SJSA1 (cell line): Measurements from ENCODE around the gene RASSF5. TPM values are rescaled to one million over a fixed set of nuclear protein-coding genes. Genes with fewer than 3 reads are reported as not detected.

ENCODE experiments used
- DNase-seq, 2 experiments: peaks; one replicate each; pipeline ENCODE4 v3.0.0-alpha.2; 2015 to 2020; ENCODE audit warnings: low spot score in 2 of 2, low read depth in 1 of 2
- H3K27ac ChIP-seq: fragments of 250-450 bp; sonication (Bioruptor Pico); 2 replicates; pipeline ENCODE4 v1.5.1; 2020; ENCODE audit warnings: mild to moderate bottlenecking, moderate library complexity
- H3K27me3 ChIP-seq: fragments of 250-450 bp; sonication (Bioruptor Pico); replicated peaks from 2 replicates; pipeline ENCODE4 v1.5.1; 2020; ENCODE audit warnings: mild to moderate bottlenecking, moderate library complexity
- H3K36me3 ChIP-seq: fragments of 250-450 bp; sonication (Bioruptor Pico); 2 replicates; pipeline ENCODE4 v1.5.1; 2020; ENCODE audit warnings: mild to moderate bottlenecking
- H3K4me1 ChIP-seq: fragments of 250-450 bp; sonication (Bioruptor Pico); replicated peaks from 2 replicates; pipeline ENCODE4 v1.6.1; 2021; ENCODE audit warnings: mild to moderate bottlenecking
- H3K4me3 ChIP-seq: fragments of 250-450 bp; sonication (Bioruptor Pico); 2 replicates; pipeline ENCODE4 v1.5.1; 2020; ENCODE audit warnings: mild to moderate bottlenecking
- H3K9me3 ChIP-seq: fragments of 250-450 bp; sonication (Bioruptor Pico); replicated peaks from 2 replicates; pipeline ENCODE4 v1.5.1; 2020; ENCODE audit warnings: mild to moderate bottlenecking
- total RNA-seq: library from RNA; depleted of rRNA; stranded (reverse); fragments of >200 nt; shearing (Covaris generic); gene quantifications from 2 replicates; pipeline ENCODE4 v1.2.3, GENCODE V29; 2014

Gene RASSF5
- total RNA-seq, 1 experiment from 2014 or later: 2.7 TPM

DNA sequence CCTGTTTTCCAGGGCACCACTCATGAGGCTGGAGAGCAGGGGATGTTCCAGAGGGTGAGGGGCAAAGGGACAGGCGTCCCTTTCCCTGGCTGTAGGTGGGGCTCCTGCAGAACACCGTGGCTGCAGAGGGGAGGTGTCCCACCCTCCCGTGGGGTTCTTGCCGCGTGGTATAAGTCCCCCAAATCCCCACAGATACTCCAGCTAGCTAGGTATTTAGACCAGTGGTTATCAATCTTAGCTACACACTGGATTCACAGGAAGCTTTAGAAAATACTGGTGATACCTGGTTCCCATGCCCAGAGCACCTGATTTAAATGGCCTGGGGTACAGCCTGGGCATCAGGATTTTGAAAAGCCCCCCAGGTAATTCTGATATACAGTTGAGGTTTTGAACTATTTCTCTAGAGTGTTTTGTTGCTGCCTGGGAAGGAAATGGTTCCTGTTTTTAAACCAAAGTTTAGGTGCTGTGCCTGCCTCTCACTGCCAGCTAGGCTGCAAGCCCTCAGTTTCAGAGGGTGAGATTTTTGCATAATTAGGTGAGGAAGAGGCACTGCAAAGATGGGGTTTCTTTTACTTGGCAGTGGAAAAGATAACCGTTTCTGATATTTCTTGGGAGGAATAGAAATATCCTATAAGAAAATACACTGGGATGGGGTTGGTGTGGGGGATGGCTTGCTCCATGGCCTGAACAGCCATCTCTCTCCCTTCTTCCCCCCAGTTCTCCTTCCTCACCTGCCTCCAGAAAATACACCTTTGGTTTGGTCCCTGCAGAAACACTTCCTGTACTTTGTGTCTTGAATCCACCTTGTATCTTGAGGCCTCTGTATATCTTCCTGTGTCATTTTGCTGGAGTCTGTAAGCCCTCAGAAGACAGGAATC is 51.7 kb downstream of the RASSF5 start:
- Histone ChIP-seq H3K27ac (no peak overlapping the region), H3K36me3 (no peaks in the 10 kb centered on the region), H3K4me3 (no peak overlapping the region), H3K9me3 (peaks cover 3% of the 10 kb centered on the region; the same call in 1 of the 2 replicates), H3K4me1 (peaks cover 14% of the 10 kb centered on the region), H3K27me3 (no peaks in the 10 kb centered on the region)
- DNase-seq: no peak

DNA sequence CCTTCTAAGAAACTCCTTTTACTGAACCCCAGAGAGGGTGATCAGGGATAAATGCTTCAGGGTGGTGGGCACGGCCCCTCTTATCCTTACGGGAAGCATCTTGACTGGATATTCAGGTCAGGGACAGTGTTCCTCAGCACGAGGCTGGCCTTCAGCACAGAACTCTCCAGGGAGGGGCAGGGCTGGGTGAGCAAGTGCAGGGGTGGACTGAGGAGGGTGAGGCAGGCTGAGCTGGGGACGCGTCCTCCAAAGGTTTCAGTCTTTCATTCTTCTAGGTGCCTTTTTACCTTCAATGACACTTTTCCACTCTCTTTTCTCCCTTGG is 52.3 kb downstream of the RASSF5 start:
- peaks cover 14% of the 10 kb centered on the region for H3K4me1 ChIP-seq
- H3K36me3 ChIP-seq: no peaks in the 10 kb centered on the region
- H3K27me3 ChIP-seq: no peaks in the 10 kb centered on the region
- no peak for DNase-seq
- no peak overlapping the region for H3K27ac ChIP-seq
- H3K9me3 ChIP-seq: peaks cover 3% of the 10 kb centered on the region; the same call in 1 of the 2 replicates
- no peak overlapping the region for H3K4me3 ChIP-seq

DNA sequence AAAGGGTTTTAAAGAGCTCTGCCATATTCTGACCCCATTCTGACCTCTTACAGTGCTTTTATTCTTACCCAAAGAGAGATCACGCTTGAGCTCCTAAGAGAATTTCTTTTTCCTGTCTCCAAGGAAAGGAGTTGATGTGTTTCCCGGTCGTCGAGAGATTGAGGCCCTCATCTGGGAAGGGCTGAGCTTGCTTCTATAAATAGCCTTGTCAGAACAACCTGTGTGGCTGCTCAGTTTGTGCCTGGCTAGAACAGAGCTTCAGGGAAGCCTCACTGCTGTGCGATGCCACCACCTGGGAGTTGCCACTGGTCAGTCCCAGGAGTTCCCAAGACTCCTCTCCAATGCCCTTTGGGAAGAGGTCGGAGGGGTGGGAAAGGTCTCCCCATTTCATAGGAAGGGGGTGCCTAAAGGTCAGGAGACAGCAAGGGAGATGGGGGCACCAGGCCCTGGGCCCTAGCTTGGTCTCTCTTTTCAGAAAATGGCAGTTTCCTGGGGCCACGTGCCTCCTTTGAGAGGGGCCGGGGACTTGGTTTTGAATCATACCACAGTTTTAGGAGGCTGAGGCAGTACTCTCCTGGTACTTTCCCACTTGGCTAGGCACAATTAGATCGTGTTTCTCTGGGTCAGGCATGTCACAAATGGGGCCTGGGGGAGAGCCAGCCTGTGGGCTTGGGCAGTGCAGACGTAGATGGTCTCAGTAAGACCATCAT is 52.8 kb downstream of the RASSF5 start:
- peaks cover 14% of the 10 kb centered on the region for H3K4me1 ChIP-seq
- no peak overlapping the region for H3K27ac ChIP-seq
- H3K27me3 ChIP-seq: no peaks in the 10 kb centered on the region
- H3K9me3 ChIP-seq: peaks cover 3% of the 10 kb centered on the region; the same call in 1 of the 2 replicates
- no peak overlapping the region for H3K4me3 ChIP-seq
- H3K36me3 ChIP-seq: no peaks in the 10 kb centered on the region
- DNase-seq: no peak

- DNase-seq: no peak
- H3K27me3 ChIP-seq: no peaks in the 10 kb centered on the region
- no peak overlapping the region for H3K27ac ChIP-seq
- no peaks in the 10 kb centered on the region for H3K36me3 ChIP-seq
- H3K4me3 ChIP-seq: no peak overlapping the region
- H3K9me3 ChIP-seq: peaks cover 3% of the 10 kb centered on the region; the same call in 1 of the 2 replicates
- H3K4me1 ChIP-seq: no peaks in the 10 kb centered on the region
Measured at GRCh38 chr1:206563367-206564207, 56.3 kb downstream of the RASSF5 start.

- Histone ChIP-seq H3K36me3 (no peaks in the 10 kb centered on the region), H3K27me3 (no peaks in the 10 kb centered on the region)
- DNase-seq: no peak
Measured at GRCh38 chr1:206565995-206566394, 58.7 kb downstream of the RASSF5 start.

GRCh38 chr1:206566999-206567398 is 59.7 kb downstream of the RASSF5 start:
- H3K27ac ChIP-seq: no peak overlapping the region
- no peaks in the 10 kb centered on the region for H3K36me3 ChIP-seq
- no peaks in the 10 kb centered on the region for H3K4me1 ChIP-seq
- H3K4me3 ChIP-seq: no peak overlapping the region
- no peaks in the 10 kb centered on the region for H3K27me3 ChIP-seq
- no peak for DNase-seq
- H3K9me3 ChIP-seq: peaks cover 3% of the 10 kb centered on the region; the same call in 1 of the 2 replicates

More at GRCh38 chr1:206565995-206566394, 58.7 kb downstream of the RASSF5 start:
- H3K4me3 ChIP-seq: no peak overlapping the region
- H3K4me1 ChIP-seq: no peaks in the 10 kb centered on the region
- peaks cover 3% of the 10 kb centered on the region; the same call in 1 of the 2 replicates for H3K9me3 ChIP-seq
- H3K27ac ChIP-seq: no peak overlapping the region

DNA sequence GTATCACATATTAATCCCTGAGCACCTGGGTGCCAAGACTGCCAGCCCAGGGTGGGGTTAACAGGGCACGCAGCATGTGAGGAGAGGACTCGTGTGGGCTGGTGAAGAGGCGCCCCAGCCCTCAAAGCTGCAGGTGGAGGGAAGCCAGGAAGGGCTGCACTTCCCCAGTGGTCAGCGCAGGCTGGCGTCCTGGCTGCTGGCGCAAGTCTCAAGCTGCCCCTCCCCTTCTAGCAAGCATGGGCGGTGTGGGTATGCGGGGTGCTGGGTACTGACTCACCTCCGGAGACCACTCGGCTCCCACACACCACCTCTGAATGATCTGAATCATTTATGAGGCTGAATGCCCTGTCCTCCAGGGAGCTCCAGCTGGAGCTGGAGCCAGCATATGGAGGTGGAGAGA is 60.9 kb downstream of the RASSF5 start:
- H3K27me3 ChIP-seq: no peaks in the 10 kb centered on the region
- no peaks in the 10 kb centered on the region for H3K36me3 ChIP-seq
- H3K27ac ChIP-seq: no peak overlapping the region
- no peaks in the 10 kb centered on the region for H3K4me1 ChIP-seq
- peaks cover 3% of the 10 kb centered on the region; the same call in 1 of the 2 replicates for H3K9me3 ChIP-seq
- no peak for DNase-seq
- no peak overlapping the region for H3K4me3 ChIP-seq

DNA sequence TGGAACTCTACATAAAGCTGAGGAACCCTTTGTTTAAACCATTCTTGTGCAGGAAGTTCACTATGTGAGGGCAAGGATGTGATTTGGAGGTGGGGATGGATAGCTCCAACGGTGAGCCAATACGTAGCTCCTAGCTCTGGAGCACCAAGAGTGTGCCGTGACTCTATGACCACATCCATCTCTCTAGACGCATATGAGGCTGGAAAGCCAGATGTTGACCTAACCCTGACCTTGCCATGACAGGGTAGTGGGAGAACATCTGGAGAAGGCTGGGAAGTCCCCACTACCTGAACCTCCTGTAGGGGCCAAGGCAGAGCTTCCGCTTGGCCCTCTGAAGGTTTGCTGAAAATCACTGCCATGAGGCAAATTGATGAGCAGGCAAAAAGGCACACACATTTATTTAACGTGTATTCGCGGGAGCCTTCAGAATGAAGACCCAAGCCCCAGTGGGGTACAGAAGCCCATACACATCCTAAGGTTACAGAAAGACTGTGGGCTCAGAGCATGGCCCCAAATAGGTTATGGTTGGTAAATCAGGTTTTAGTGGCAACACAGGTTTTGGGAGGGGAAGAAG is 61.5 kb downstream of the RASSF5 start:
- H3K4me1 ChIP-seq: no peaks in the 10 kb centered on the region
- peaks cover under 1% of the 10 kb centered on the region; the same call in 1 of the 2 replicates for H3K9me3 ChIP-seq

DNA sequence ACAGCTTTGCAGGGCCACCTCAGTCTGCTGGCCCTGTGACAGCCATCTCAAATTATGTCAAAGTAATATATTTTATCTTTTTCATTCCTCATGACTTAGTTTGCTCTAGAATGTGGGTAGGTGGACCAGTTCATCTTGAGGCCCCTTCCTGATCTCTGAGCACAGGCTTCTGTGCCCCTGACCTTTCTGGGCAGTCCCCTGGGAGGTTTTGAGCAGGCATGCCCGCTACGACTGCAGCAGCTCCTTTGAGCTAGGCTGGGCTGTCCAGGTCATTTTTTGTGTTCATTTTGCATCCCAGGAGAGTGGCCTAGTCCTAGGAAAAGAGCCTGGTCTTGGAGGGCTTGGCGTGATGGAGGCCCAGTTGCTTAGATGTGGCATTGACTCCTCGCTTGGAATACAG is 62.2 kb downstream of the RASSF5 start:
- H3K9me3 ChIP-seq: no peaks in the 10 kb centered on the region
- DNase-seq: no peak
- H3K27me3 ChIP-seq: no peaks in the 10 kb centered on the region
- no peak overlapping the region for H3K27ac ChIP-seq
- no peaks in the 10 kb centered on the region for H3K36me3 ChIP-seq
- no peak overlapping the region for H3K4me3 ChIP-seq
- no peaks in the 10 kb centered on the region for H3K4me1 ChIP-seq

More for the DNA sequence above, 61.5 kb downstream of the RASSF5 start:
- no peak overlapping the region for H3K27ac ChIP-seq
- DNase-seq: no peak
- H3K36me3 ChIP-seq: no peaks in the 10 kb centered on the region
- H3K27me3 ChIP-seq: no peaks in the 10 kb centered on the region
- no peak overlapping the region for H3K4me3 ChIP-seq

- Histone ChIP-seq H3K27me3 (no peaks in the 10 kb centered on the region), H3K4me3 (no peak overlapping the region), H3K9me3 (no peaks in the 10 kb centered on the region), H3K36me3 (no peaks in the 10 kb centered on the region), H3K27ac (no peak overlapping the region), H3K4me1 (peaks cover 6% of the 10 kb centered on the region)
- DNase-seq: no peak
Measured at GRCh38 chr1:206570529-206570928, 63.2 kb downstream of the RASSF5 start.

DNA sequence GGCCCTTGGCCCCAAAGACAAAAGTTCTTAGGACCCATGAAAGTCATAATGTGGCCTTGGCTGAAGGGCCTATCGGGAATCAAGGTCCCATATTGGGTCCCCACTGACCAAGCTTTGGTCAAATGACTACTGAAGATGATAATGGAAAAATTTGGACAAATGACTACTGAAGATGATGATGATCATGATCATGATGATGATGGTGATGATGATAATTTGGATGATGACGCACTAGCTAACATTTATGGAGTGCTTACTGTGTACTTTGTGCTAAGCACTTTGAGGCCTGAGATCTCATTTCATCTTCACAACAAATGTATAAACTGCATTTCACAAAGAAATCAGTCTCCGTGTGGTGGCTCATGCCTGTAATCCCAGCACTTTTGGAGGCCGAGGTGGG is 65.5 kb downstream of the RASSF5 start:
- Histone ChIP-seq H3K4me1 (peaks cover 6% of the 10 kb centered on the region), H3K27me3 (no peaks in the 10 kb centered on the region), H3K27ac (no peak overlapping the region), H3K36me3 (no peaks in the 10 kb centered on the region), H3K9me3 (no peaks in the 10 kb centered on the region), H3K4me3 (no peak overlapping the region)
- no peak for DNase-seq

GRCh38 chr1:206573319-206573718 is 66.0 kb downstream of the RASSF5 start:
- DNase-seq: no peak
- Histone ChIP-seq H3K27ac (no peak overlapping the region), H3K9me3 (no peaks in the 10 kb centered on the region), H3K27me3 (no peaks in the 10 kb centered on the region), H3K36me3 (no peaks in the 10 kb centered on the region), H3K4me1 (peaks cover 6% of the 10 kb centered on the region), H3K4me3 (no peak overlapping the region)

DNA sequence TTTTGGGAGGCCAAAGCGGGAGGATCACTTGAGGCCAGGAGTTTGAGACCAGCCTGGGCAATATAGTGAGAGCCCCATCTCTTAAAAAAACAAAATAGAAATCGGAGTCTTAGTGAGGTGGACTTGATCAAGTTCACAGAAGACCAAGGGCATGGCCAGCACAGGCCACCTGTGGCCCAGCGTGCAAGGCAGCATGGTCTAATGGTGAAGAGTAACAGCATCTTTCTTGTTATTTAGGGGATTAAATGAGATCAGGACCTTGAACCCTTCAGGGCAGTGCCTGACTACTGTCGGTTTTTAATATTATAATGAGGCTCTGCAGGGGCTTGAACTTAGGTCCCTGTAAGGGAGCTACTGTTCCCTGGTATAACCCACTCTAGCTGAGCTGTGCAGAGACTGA is 66.4 kb downstream of the RASSF5 start:
- no peak for DNase-seq
- Histone ChIP-seq H3K27me3 (no peaks in the 10 kb centered on the region), H3K36me3 (no peaks in the 10 kb centered on the region), H3K4me3 (no peak overlapping the region), H3K27ac (no peak overlapping the region), H3K4me1 (peaks cover 6% of the 10 kb centered on the region), H3K9me3 (no peaks in the 10 kb centered on the region)
